ENCODE results near the gene PTPRB.

The PTPRB gene

DNA sequence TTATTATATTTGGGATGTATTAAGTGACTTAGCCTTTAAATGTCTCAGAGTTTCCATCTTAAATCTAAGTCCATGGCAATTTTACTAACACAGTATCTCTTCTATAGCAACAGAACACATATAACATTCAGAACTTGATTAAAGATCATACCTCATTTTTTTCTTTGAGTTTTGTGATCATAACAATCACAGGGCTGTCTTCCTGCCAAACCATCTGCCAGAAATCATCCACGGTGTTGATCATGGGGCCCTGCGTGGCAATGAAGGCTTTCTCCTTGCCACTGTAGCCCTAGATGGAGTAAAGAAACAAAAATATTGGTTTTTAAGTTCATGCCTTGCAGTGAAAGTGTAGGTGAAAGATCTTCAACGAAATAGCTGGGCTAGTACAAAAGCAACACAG lies 46.7 kb upstream of the PTPRB start:
- TF ChIP-seq FOXM1 (IDR thresholded peaks at IDR 0.05; ENCODE audit: borderline replicate concordance, low read depth) (no peak), EP300 (IDR thresholded peaks at IDR 0.05; ENCODE audit: borderline replicate concordance) (no peak), TCF12 (IDR thresholded peaks at IDR 0.05; ENCODE audit: low read depth) (no peak), ZBTB7A (IDR thresholded peaks at IDR 0.05; ENCODE audit: low read depth) (no peak), TEAD4 (IDR thresholded peaks at IDR 0.05) (no peak), NFIC (IDR thresholded peaks at IDR 0.05) (no peak), TAF1 (IDR thresholded peaks at IDR 0.05; ENCODE audit: low read depth) (no peak), YY1 (IDR thresholded peaks at IDR 0.05; ENCODE audit: low read depth) (no peak), CEBPB (IDR thresholded peaks at IDR 0.05) (no peak), CREB1 (IDR thresholded peaks at IDR 0.05; ENCODE audit: low read depth) (no peak), EGR1 (IDR thresholded peaks at IDR 0.05) (no peak), RAD21 (IDR thresholded peaks at IDR 0.05; ENCODE audit: low read depth) (no peak)
- TF ChIP-seq, protein P1, sequence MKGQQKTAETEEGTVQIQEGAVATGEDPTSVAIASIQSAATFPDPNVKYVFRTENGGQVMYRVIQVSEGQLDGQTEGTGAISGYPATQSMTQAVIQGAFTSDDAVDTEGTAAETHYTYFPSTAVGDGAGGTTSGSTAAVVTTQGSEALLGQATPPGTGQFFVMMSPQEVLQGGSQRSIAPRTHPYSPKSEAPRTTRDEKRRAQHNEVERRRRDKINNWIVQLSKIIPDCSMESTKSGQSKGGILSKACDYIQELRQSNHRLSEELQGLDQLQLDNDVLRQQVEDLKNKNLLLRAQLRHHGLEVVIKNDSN (IDR thresholded peaks at IDR 0.05): no peak
- TF ChIP-seq, protein P2, sequence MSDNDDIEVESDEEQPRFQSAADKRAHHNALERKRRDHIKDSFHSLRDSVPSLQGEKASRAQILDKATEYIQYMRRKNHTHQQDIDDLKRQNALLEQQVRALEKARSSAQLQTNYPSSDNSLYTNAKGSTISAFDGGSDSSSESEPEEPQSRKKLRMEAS (IDR thresholded peaks at IDR 0.05): no peak
- TF ChIP-seq, protein P3, sequence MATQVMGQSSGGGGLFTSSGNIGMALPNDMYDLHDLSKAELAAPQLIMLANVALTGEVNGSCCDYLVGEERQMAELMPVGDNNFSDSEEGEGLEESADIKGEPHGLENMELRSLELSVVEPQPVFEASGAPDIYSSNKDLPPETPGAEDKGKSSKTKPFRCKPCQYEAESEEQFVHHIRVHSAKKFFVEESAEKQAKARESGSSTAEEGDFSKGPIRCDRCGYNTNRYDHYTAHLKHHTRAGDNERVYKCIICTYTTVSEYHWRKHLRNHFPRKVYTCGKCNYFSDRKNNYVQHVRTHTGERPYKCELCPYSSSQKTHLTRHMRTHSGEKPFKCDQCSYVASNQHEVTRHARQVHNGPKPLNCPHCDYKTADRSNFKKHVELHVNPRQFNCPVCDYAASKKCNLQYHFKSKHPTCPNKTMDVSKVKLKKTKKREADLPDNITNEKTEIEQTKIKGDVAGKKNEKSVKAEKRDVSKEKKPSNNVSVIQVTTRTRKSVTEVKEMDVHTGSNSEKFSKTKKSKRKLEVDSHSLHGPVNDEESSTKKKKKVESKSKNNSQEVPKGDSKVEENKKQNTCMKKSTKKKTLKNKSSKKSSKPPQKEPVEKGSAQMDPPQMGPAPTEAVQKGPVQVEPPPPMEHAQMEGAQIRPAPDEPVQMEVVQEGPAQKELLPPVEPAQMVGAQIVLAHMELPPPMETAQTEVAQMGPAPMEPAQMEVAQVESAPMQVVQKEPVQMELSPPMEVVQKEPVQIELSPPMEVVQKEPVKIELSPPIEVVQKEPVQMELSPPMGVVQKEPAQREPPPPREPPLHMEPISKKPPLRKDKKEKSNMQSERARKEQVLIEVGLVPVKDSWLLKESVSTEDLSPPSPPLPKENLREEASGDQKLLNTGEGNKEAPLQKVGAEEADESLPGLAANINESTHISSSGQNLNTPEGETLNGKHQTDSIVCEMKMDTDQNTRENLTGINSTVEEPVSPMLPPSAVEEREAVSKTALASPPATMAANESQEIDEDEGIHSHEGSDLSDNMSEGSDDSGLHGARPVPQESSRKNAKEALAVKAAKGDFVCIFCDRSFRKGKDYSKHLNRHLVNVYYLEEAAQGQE (IDR thresholded peaks at IDR 0.05; ENCODE audit: low read depth): no peak

DNA sequence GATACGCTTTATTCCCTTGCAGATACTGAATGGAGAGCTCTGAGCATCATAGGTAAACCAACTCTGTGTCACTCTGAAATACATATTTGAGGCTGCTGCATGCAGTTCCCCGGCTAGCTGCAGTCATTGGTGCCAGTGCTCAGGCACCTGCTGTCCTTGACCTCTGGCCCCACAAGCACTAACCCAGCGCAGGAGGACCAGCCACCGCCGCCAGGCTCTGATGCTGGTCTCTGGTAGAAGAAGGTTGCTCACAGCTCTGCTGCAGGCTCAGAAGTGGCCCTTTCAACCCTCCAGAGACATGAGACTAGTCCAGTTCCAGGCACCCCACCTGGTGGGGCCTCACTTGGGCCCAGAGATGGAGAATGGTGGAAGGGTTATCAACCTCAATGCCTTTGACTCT lies 34.5 kb upstream of the PTPRB start:
- TF ChIP-seq, protein P3 (IDR thresholded peaks at IDR 0.05; ENCODE audit: low read depth): no peak
- no peak for TF ChIP-seq EP300 (IDR thresholded peaks at IDR 0.05; ENCODE audit: borderline replicate concordance)
- no peak for TF ChIP-seq YY1 (IDR thresholded peaks at IDR 0.05; ENCODE audit: low read depth)
- TF ChIP-seq, protein P2 (IDR thresholded peaks at IDR 0.05): no peak
- TF ChIP-seq TCF12 (IDR thresholded peaks at IDR 0.05; ENCODE audit: low read depth): no peak
- no peak for TF ChIP-seq TAF1 (IDR thresholded peaks at IDR 0.05; ENCODE audit: low read depth)
- no peak for TF ChIP-seq CREB1 (IDR thresholded peaks at IDR 0.05; ENCODE audit: low read depth)
- no peak for TF ChIP-seq RAD21 (IDR thresholded peaks at IDR 0.05; ENCODE audit: low read depth)
- TF ChIP-seq ZBTB7A (IDR thresholded peaks at IDR 0.05; ENCODE audit: low read depth): no peak
- no peak for TF ChIP-seq EGR1 (IDR thresholded peaks at IDR 0.05)
- TF ChIP-seq TEAD4 (IDR thresholded peaks at IDR 0.05): no peak
- TF ChIP-seq NFIC (IDR thresholded peaks at IDR 0.05): no peak
- TF ChIP-seq CEBPB (IDR thresholded peaks at IDR 0.05): no peak
- TF ChIP-seq, protein P1 (IDR thresholded peaks at IDR 0.05): no peak
- TF ChIP-seq FOXM1 (IDR thresholded peaks at IDR 0.05; ENCODE audit: borderline replicate concordance, low read depth): no peak

DNA sequence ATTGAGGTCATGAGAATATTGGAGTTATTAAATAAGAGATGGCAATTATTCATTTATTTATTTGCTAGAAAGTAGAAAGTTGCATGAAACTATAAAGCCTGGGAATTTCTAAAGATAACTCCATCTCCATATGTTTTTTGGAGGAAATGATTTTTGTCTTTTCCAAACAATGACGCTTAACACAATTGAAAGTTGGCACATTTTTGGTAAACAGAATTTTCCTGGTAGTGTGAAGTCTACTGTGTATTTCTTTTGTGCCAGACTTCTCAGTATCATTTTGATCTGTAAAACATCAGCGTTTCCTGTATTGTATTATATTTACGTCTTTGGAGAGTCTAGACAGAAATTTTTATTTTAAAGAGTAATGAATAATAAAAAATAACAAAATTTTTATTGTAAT lies 33.7 kb upstream of the PTPRB start:
- no peak for TF ChIP-seq ZBTB7A (IDR thresholded peaks at IDR 0.05; ENCODE audit: low read depth)
- TF ChIP-seq CEBPB (IDR thresholded peaks at IDR 0.05): no peak
- TF ChIP-seq, protein P2 (IDR thresholded peaks at IDR 0.05): no peak
- no peak for TF ChIP-seq TCF12 (IDR thresholded peaks at IDR 0.05; ENCODE audit: low read depth)

DNA sequence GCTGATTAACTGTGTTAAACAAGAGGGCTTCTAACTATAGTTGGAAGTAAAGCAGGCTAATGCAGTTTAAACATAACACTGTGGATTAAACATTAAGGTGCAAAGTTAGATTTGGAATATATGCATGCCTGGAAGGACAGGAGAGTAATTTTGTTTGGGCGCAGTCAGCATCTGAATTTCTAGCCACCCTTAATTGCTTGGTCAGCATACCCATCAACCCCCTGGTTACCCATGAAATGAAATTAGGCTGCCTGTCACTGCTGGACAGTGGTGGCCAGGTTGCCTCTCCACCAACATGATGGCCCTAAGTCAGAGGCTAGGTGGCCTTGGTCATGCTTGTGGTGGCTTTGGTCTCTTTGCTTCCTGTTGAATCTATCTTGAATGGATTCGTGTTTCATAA lies 30.0 kb upstream of the PTPRB start:
- TF ChIP-seq YY1 (IDR thresholded peaks at IDR 0.05; ENCODE audit: low read depth) (no peak), EP300 (IDR thresholded peaks at IDR 0.05; ENCODE audit: borderline replicate concordance) (no peak), TEAD4 (IDR thresholded peaks at IDR 0.05) (no peak), NFIC (IDR thresholded peaks at IDR 0.05) (no peak), TCF12 (IDR thresholded peaks at IDR 0.05; ENCODE audit: low read depth) (no peak), ZBTB7A (IDR thresholded peaks at IDR 0.05; ENCODE audit: low read depth) (no peak), CREB1 (IDR thresholded peaks at IDR 0.05; ENCODE audit: low read depth) (no peak), TAF1 (IDR thresholded peaks at IDR 0.05; ENCODE audit: low read depth) (no peak), EGR1 (IDR thresholded peaks at IDR 0.05) (no peak)
- TF ChIP-seq, protein P2 (IDR thresholded peaks at IDR 0.05): no peak
- TF ChIP-seq, protein P3 (IDR thresholded peaks at IDR 0.05; ENCODE audit: low read depth): no peak
